Keratinocyte (primary cell): ENCODE measurements around the gene DNMT3A.

ENCODE experiments used
- CTCF ChIP-seq, 3 experiments: IDR thresholded peaks in 1 of 3; conservative IDR thresholded peaks in 1 of 3; optimal IDR thresholded peaks in 1 of 3; 2 replicates in 2 of 3; 3 replicates in 1 of 3; pipeline versions ENCODE3 to v1.5.1; 2011; ENCODE audit warnings: low read length in 3 of 3, mild to moderate bottlenecking in 3 of 3, moderate library complexity in 2 of 3, control low read depth in 1 of 3, inconsistent platforms in 1 of 3; ENCODE audit not compliant: insufficient read depth in 2 of 3; ENCODE audit errors: extremely low read depth in 1 of 3
- EZH2 ChIP-seq: IDR thresholded peaks from one replicate; pipeline ENCODE4 v1.6.1; 2012; ENCODE audit warnings: inconsistent platforms, mild to moderate bottlenecking, low read length, moderate library complexity

- TF ChIP-seq CTCF (optimal IDR thresholded peaks at IDR 0.05 in 1 of 3, IDR thresholded peaks at IDR 0.05 in 1 of 3, conservative IDR thresholded peaks at IDR 0.05 in 1 of 3; ENCODE audit: extremely low read depth in 1 of 3, insufficient read depth in 2 of 3, low read length in 3 of 3) (no peak), EZH2 (no peak)
Measured at GRCh38 chr2:25298776-25299431, 42.8 kb downstream of the DNMT3A start.
